ENCODE data around the gene NACAD. TPM values are rescaled to one million over a fixed set of nuclear protein-coding genes. Genes with fewer than 3 reads are reported as not detected.
A peak's percentile ranks its signal among the peaks of the same experiment; 100 is the strongest.

Gene NACAD
- total RNA-seq, 1 donor from 2014 or later: 0.05 TPM

DNA sequence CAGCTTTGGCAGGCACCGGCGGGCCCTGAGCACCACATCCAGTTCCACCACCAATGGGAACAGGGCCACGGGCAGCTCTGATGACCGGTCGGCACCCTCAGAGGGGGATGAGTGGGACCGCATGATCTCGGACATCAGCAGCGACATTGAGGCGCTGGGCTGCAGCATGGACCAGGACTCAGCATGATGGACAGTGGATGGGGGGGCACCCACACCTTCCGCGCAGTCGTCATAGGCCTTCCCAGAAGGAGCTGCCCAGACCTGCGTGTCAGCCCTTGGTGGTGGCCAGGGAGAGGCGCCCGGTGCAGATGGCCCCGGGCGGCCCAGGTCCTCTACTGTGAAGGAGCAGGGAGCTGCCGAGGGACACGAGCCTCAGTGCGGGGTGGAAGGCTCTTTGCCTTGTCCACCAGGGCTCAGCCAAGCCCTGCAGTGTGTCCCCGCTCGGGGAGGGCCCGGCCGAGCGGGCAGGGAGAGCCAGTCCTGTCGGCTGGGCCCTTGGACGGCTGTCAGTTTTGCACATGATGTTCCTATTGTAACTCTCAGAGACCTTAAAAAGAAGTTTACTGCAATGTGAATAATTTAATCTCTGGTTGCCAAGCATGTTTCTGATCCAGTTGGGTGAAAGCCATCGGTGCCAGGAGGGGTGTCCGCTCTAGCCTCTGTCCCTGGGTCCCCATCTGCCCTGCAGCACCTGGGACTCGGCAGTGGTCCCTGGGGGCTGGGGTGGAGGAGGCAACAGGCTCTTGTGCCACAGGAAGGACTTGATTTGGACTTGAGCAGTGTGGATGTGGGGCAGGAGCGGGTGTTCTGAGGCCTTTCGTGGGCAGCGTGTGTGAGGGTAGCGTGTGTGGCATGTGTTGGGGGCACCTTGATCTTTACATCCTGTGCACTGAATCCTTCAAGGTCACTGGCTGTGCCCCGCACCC lies 12.6 kb downstream of the NACAD start:
- ATAC-seq (no peak), DNase-seq (ENCODE audit: low spot score) (peak; percentile 41)

- DNase-seq (ENCODE audit: low spot score) (no peak), ATAC-seq (no peak)
These were observed 13.5 kb downstream of the NACAD start for GRCh38 chr7:45075355-45075644.

DNA sequence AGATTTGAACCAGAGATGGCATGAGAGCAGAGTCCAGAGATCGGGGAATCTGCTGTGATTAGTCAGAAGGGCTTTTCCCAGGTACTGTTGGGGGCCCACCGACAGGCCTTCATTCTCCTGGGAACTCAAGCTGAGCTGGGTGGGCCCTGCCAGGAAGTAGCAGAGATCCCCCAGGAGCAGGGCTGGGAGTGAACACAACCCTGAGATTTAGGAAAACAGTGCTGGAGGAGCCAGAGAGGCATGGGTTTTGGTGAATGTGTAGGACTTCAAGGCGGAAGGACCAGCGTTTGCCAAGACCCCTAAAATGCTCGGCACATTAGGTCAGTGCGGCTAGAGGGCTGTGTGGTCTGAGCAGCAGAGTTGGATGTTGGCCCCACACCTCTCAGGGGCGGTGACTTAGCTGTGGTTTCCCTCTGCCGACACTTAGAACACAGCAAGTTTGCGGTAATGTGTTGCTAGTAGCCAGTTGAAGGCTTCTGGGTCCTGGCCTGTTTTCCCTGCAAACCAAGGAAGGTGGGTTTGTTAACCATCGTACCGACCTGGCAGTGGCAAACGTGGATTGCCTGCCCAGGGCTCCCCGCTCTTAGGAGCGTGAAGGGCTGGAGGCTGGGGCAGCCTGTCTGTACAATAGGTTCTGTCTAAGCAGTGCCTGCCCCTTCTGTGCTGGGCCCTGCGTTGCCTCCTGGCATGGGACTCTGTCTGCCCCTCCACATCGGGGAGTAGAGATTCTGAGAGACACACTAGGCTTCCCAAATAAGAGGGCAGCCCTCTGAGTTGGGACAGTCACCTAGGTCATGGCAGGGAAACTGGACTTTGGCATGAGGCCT lies 14.0 kb downstream of the NACAD start:
- ATAC-seq (peak; percentile 31), DNase-seq (ENCODE audit: low spot score) (peak; percentile 36)

- DNase-seq (ENCODE audit: low spot score) (no peak), ATAC-seq (peak; percentile 47)
These were observed 14.8 kb downstream of the NACAD start for GRCh38 chr7:45073786-45074527.

GRCh38 chr7:45073031-45073785 lies 15.6 kb downstream of the NACAD start:
- ATAC-seq: no peak
- DNase-seq (ENCODE audit: low spot score): peak; percentile 44

- no peak for ATAC-seq
- DNase-seq (ENCODE audit: low spot score): peak; percentile 41
These were observed 16.4 kb downstream of the NACAD start for GRCh38 chr7:45072131-45073030.

DNA sequence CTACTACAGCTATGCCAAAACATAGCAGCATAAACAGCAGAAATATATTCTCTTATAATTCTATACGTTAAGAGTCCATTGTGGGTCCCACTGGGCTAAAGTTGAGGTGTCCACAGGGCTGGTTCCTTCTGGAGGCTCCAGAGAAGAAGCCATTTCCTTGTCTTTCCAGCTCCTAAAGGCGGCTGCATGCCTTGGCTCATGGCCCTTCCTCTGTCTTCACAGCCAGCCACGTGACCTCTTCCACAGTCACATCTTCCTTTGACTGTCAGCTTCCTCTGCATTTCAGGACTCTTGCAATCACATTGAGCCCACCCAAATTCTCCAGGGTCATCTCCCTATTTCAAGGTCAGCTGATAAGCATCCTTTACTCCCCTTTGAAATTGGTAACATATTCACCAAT lies 17.2 kb downstream of the NACAD start:
- no peak for ATAC-seq
- DNase-seq (ENCODE audit: low spot score): peak; percentile 35

GRCh38 chr7:45070254-45070642 lies 18.5 kb downstream of the NACAD start:
- DNase-seq (ENCODE audit: low spot score): no peak
- ATAC-seq: no peak

DNA sequence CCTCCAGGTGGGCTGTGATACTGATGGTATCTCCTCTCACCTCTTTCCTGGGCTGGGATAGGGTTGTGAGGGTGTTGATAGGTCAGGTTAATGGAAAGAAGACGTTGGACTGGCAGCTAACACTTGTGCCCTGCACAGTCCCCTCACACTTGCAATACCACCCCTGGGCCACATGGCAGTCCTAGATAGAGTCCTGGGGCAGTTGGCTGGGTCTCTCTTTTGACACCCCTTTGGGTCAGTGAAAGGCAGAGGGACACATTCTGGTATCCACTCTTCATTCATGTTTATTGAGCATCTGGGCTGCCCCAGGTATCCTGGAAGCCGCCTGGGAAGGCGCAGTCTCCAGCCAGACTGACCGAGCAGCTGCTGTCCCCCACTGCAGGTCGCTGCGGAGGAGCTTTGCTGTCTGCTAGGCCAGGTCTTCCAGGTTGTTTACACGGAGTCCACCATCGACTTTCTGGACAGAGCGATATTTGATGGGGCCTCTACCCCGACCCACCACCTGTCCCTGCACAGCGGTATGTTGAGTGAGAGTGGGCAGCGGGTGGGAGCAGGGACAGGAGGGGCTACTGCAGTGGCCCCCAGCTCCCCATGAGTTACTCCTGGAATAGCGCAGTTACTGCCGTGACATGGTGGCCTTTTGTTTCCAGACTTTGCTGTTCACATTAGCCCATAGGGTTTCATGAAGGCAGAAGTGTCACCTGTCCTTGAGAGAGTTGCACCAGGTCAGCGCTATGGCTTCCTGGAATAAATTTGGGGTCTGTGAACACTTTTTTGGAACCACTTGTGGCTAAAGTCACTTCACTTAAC lies 19.1 kb downstream of the NACAD start:
- no peak for ATAC-seq
- DNase-seq (ENCODE audit: low spot score): no peak

GRCh38 chr7:45068236-45069023 lies 20.3 kb downstream of the NACAD start:
- ATAC-seq: no peak
- DNase-seq (ENCODE audit: low spot score): no peak

GRCh38 chr7:45067582-45067981 lies 21.2 kb downstream of the NACAD start:
- ATAC-seq: no peak
- no peak for DNase-seq (ENCODE audit: low spot score)

DNA sequence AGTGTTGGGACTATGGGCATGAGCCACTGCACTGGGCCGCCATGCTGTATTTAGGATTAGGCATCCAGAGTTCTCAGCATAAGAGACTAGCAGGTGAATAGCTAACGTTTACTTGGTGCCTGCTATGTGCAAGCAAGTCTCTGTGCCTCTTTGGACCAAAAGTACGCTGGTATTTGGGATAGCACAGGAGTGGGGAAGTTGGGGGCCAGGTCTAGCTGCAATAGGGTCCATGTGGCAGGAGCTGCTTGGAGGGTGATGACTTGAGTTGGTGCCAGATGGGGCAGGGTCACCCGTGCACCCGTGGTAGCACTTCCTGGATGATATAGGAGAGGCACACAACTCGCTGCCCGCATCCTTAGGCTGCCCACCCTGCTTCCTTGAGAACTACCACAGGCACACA lies 22.4 kb downstream of the NACAD start:
- ATAC-seq (no peak), DNase-seq (ENCODE audit: low spot score) (no peak)

DNA sequence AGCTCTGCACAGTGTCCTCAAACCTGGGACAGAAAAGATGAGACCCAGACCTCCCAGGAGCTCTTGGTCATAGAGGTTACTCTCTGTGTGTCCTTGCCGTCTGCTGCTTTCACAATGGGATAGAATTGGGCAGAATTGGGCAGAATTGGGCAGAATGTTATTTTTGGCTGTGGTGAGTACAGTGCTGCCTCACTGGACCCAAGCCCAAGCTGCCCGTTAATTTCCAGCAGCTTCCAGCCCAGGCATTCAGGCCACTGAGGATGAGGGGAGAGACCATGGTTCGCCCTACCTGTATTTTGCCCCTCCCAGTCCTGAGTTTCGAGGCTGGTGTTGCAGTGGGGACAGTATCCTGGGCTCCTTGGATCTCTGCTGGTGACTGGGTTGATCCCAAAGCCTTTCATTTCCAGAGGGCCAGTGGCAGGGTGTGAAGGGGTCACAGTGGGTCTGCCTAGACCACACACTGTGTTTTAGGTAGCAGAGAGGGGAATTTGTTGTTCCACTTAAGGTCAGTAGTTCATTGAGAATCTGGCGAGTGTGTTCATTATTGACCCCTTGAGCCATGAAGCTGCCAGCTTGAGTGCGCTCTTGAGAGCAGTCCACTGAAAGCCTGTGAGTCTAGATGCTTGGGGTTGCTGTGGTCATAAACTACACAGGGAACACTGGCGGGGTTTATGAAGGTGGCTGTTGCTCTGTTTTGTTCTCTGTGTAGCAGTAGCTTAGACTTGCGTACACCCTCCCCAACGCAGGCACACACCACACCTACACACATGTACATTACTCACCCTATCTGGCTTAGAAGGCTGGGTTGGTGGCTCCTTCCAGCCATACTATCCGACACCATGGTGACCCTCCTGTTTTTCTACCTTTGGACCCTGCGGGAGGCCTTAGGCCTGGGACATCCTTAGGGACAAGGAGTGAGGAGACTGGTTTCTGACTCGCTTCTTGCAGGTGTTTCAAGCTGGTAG lies 23.5 kb downstream of the NACAD start:
- DNase-seq (ENCODE audit: low spot score) (no peak), ATAC-seq (no peak)

DNA sequence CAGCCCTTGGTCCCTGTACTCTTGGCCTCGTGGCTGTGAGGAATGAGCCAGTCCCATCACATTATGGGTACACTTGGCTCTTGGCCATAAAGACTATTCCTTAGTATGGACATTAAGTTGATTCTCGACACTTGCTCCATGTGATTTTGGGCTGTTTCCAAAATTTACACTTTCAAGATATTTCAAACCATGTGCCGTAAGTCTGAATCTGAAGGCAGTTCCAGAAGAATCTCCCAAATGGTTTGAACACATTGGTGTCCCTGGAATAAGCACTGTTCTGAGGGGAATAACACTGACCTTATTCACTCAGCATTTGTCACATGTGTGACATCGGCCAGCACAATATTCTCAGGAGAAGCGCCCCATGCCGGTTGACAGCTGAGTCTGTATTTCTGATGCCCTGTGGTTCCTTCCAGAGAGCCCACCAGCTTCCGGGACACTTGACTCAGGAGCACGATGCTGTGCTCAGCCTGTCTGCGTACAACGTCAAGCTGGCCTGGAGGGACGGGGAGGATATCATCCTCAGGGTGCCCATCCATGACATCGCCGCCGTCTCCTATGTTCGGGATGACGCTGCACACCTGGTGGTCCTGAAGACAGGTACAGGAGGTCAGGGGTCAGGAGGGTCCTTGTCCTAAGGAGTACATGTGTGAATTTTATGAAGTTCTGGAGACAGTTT lies 24.6 kb downstream of the NACAD start:
- no peak for DNase-seq (ENCODE audit: low spot score)
- no peak for ATAC-seq

GRCh38 chr7:45061806-45062425 lies 26.9 kb downstream of the NACAD start:
- DNase-seq (ENCODE audit: low spot score) (no peak), ATAC-seq (no peak)

- peak; percentile 35 for DNase-seq (ENCODE audit: low spot score)
- no peak for ATAC-seq
These were observed 27.4 kb downstream of the NACAD start for GRCh38 chr7:45061352-45061751.

All from left lobe of liver (tissue), 2 donors.